HG02884 (cell line): ENCODE measurements around the gene NEDD1.

ENCODE experiments used
- ATAC-seq: cut with Tn5 transposase; IDR thresholded peaks from one replicate; pipeline ENCODE4 v1.9.1; 2021; ENCODE audit warnings: mild to moderate bottlenecking, moderate library complexity; ENCODE audit not compliant: unreplicated experiment

NEDD1 gene, protein sequence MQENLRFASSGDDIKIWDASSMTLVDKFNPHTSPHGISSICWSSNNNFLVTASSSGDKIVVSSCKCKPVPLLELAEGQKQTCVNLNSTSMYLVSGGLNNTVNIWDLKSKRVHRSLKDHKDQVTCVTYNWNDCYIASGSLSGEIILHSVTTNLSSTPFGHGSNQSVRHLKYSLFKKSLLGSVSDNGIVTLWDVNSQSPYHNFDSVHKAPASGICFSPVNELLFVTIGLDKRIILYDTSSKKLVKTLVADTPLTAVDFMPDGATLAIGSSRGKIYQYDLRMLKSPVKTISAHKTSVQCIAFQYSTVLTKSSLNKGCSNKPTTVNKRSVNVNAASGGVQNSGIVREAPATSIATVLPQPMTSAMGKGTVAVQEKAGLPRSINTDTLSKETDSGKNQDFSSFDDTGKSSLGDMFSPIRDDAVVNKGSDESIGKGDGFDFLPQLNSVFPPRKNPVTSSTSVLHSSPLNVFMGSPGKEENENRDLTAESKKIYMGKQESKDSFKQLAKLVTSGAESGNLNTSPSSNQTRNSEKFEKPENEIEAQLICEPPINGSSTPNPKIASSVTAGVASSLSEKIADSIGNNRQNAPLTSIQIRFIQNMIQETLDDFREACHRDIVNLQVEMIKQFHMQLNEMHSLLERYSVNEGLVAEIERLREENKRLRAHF

GRCh38 chr12:96906849-96907670, at the start of gene NEDD1:
NEDD1 (plus strand) TSS chr12:96907257; CDS start chr12:96909760, 2,503 bp downstream.
- ATAC-seq = peak; percentile 89

DNA sequence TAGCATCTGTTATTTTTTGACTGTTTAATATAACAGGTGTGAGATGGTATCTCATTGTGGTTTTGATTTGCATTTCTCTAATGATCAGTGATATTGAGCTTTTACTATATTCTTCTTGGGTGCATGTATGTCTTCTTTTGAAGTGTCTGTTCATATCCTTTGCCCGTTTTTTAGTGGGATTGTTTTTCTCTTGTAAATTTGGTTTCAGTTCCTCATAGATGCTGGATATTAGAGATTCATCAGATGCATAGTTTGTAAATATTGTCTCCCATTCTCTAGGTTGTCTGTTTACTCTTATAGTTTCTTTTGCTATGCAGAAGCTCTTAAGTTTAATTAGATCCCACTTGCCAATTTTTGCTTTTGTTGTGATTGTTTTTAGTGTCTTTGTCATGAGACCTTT, 48.9 kb upstream of the NEDD1 start:
- ATAC-seq = no peak

DNA sequence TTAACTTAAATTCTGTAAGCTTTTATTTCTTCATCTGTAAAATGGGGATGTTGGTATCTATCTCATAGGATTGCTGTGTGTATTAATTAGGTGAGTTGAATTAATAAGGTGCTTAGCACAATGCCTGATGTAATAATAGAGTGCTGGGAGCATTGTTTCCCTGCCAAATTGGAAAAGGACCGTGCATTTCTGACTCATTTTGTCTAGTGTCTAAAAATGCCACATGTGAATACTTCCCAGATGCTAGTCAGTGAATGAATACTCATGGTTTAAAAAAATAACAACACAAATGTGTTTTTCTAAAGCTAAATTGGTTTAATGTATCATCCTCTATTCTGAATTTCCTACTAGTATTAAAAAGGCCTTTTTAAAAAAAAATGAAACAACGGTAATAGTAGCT, 45.4 kb upstream of the NEDD1 start:
- no peak for ATAC-seq

DNA sequence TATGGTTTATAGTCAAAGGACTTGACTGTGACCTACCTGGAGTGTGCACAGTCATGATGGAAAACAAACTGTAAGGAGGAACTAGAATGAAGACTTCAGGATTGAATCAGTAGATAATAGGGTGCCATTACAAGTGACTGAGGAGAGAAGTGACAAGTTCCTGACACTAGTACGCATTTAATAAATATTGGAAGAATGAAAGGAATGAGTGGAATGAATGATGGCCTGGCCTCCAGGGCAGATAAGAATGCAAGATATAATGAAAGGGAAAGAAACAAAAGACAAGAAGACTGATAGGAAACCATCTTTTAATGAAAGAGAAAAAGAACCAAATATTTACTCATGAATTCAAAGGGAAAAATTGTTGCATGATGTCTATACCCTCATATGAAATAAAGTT, 44.7 kb upstream of the NEDD1 start:
- ATAC-seq = no peak

DNA sequence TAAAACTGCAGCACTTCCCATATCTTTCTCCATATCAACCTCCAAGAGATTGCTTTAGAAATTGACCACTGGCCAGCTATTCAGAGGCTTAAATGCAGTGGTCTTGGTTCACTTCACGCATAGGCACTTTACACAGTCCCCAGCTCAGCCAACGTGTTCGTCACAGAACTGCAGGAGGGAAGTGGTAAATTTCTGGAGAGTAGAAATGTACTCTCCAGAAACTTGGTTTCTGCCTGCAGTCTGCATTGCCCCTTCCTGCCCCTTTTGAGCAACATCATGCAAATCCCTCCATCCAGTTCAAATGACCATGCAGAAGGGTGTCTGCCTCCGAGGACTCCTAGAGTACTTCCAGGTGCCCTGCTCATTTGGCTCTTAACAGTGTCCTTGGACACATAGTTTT, 42.7 kb upstream of the NEDD1 start:
- no peak for ATAC-seq

GRCh38 chr12:96866801-96867590, 40.1 kb upstream of the NEDD1 start:
- ATAC-seq = no peak

DNA sequence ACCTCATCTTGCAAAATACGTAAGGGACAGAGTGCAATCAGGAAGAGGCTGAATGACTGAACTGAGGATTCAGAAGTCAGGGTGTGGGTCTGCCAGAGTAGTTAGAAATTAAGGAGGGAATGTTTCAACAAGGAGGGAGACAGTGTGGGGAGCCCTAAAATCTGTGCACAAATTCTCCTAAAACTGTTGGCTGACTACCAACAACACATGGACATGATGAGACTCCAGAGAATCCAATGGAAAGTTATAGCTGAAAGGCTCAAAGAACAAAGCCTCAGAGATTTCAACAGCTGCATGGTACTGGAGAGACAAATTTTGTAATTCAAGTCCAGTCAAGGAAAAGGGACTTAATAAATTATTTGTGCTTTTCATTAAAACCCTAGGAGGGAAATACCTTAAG, 36.1 kb upstream of the NEDD1 start:
- no peak for ATAC-seq

DNA sequence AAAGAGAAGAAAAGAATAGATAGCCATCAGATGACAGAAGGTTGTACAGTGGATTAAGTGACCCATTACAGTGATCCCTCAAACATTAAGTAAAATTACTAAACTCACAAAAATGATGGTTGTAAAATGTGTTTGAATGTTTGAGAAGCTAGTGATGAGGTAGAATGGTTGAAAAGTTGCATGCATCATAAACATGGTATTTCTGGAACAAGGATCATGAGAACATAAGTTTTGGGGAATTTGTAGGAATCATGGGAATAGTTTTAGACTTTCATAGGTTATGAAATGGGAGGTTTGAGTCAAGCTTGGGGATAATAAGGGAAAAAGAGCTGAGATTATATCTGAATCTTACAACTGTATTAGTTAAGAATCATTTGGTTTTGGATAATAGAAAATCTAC, 34.1 kb upstream of the NEDD1 start:
- ATAC-seq = no peak

DNA sequence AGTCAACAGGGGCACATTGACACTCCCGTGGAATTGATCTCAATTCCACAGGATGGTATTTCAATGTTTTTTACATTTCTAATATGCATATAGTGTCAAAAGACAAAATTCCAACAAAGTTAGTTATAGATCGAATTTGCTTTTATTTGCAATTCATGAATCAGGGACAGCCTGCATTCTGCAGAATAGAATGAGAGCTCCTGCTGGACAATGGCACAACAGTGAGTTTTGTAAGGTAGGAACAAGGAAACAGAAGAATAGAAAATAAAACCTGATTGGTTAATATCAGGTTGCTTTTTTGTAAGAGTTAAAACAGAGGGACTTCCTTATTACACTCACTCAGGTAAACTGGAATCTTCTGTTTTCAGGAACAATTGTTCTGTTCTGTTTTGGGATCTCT, 32.8 kb upstream of the NEDD1 start:
- ATAC-seq = no peak

DNA sequence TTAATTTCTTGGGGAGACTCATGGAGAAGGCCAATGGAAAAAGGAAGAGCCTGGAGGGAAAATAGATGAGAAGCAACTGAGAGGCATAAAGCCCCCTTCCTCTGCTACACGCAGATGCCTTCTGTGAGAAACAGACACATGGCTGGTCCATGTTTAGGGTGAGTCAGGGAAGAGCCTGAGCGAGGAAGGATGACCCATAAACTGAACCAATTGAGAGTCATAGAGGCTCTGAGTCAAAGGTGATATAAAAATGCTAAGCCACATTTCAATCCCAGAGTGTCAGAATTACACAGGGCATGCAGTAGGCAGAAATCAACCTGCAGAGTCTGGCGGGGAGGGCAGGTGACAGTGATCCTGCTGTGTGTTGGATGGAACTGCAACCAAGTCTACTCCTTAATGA, 30.1 kb upstream of the NEDD1 start:
- ATAC-seq = no peak

DNA sequence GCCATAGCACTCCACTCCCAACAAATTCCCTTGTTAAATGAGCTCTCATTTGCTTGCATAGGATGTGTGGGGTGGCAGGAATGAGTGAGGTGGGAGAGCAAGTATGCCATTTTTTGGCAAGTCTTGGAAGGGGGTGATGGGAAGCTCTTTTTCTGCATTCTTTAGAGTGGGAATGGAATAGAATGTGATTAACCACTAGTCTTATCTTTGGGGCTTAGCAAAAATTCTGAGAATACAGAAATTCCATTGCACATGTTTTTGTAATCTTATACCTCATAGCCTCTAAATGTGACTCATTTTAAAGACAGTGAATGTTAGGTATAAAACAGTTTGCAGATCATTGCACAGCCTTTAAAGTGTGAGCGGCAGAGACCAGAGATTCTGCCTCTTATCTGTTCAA, 28.4 kb upstream of the NEDD1 start:
- no peak for ATAC-seq

GRCh38 chr12:96879301-96879700, 27.8 kb upstream of the NEDD1 start:
- ATAC-seq = no peak

- no peak for ATAC-seq
These were observed 26.8 kb upstream of the NEDD1 start for GRCh38 chr12:96880220-96880619.

- no peak for ATAC-seq
These were observed 25.4 kb upstream of the NEDD1 start for GRCh38 chr12:96881608-96882007.

DNA sequence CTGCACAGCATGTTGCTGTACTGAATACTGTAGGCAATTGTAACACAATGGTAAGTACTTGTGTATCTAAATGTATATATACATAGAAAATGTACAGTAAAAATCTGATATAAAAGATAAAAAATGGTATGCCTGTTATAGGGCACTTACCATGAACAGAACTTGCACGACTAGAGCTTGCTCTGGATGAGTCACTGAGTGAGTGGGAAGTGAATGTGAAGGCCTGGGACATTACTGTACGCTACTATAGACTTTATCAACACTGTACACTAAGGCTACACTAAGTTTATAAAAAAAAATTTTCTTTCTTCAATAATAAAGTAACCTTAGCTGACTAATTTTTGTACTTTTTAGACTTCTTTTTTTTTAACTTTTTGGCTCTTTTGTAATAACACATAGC, 24.2 kb upstream of the NEDD1 start:
- ATAC-seq = no peak

DNA sequence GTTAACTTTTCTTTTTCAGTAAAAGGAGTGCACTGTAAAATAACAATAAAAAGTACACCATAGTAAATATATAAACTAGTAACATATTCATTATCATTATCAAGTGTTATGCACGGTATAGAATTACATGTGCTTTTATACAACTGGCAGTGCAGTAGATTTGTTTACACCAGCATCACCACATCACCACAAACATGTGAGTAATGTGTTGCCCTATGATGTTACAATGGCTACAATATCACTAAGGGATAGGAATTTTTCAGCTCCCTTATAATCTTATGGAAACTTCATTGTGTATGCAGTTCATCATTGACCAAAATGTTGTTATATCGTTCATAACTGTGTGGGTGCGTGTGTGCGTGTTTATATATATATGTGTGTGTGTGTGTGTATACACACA, 23.5 kb upstream of the NEDD1 start:
- no peak for ATAC-seq

DNA sequence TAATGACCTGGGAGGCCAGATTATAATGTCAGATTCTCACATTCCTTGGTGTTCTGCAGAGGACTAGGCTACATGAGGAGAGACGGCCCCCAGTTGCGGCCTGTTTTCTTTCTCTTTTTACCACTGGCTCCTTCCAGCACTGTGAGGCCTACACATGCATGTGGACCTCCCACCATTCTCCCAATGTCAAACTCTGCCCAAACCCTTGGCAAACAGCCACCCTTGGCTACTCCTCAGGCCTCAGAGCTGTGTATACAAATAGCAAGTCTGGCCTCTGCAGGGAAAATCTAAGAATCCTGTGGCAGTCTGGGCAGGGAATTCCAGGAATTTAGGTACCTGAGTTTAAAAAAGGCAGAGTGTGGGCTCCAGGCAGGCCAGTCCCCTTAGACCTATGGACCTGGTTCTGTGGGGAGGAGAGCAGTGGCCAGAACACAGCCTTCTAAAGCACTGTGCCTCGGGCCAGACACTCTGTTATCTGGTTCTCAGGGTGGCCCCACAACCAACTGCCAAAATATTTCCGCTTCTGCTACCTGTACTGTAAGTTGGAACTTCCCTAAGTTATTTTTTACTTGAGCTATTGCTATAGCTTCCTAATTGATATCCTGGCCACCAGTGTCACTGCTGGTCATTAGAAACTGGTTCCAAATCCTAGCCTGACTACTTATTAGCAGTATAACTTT, 19.9 kb upstream of the NEDD1 start:
- ATAC-seq = peak; percentile 43

DNA sequence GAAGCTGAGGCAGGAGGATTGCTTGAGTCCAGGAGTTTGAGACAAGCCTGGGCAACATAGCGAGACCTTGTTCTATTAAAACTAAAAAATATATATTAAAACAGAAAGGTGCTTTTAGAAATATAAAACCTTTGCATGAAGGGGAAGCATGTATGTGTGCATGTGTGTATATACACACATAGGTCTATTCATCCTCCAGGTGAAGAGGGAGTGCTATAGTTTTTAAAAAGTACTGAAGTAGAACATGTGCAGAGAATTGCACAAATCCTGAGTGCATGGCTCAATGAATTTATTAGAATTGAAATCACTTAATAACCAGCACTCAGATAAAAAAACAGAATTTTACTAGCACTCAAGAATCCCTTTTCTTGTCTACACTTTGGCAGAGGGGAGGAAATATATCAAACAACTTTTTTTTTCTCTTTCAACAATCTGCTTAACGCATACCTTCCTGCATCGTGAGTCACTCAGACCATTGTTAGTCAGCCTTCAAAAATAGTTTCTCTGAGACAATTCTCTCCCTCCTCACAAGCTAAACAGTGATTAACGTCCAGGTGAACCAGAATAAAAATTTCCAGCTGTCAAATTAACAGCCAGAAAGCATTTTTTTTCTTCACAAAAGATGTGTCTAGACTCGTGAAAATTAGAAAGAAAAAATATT, 17.7 kb upstream of the NEDD1 start:
- no peak for ATAC-seq

DNA sequence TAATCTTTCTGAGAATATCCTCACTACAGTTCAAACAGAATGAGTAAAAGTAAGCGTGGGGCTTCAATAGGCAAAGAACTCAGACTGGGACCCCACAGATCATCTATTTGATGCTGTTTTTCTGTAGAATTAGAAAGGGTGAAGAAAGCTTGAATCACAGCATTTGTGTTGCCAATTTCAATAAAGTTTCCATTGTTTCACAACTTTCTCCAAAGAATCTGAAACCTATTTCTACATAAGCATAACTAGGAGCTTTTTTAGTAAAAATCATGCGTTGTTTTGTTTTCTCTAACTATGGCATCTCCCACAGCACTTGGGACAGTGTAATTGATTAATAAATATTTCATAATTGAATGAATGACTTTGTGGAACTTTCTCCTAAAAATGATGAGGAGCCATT, 16.7 kb upstream of the NEDD1 start:
- ATAC-seq = no peak

GRCh38 chr12:96892104-96892503, 15.0 kb upstream of the NEDD1 start:
- no peak for ATAC-seq
